Erythroblast (primary cell): Measurements from ENCODE around the gene ATG4D.

Experiments
- GATA1 ChIP-seq: IDR thresholded peaks from 2 replicates; pipeline ENCODE4 v1.6.1; 2011; ENCODE audit warnings: low read depth, mild to moderate bottlenecking, control low read depth, low read length, moderate library complexity
- POLR2A ChIP-seq: IDR thresholded peaks from 2 replicates; pipeline ENCODE4 v1.6.1; 2011; ENCODE audit warnings: mild to moderate bottlenecking, low read length

GRCh38 chr19:10566408-10566657, 22.6 kb downstream of the ATG4D start:
- TF ChIP-seq POLR2A (no peak), GATA1 (no peak)
